GM12878 (cell line): ENCODE results near the gene LCAT. TPM values are rescaled to one million over a fixed set of nuclear protein-coding genes. Genes with fewer than 3 reads are reported as not detected.

Experiments used
- ATAC-seq: fragments of 200-7000 bp; cut with Tn5 transposase; 3 replicates; pipeline ENCODE4 v1.9.1; 2020; ENCODE audit warnings: mild to moderate bottlenecking, moderate library complexity
- BruUV-seq: library from RNA; stranded (reverse); fragments of 400-500 nt; replicated peaks from 2 replicates; lab custom pipeline; 2021; lab: Mats Ljungman, UMichigan
- CTCF ChIA-PET: fragments of 300-600 bp; sonication (Branson Sonifier 250); formaldehyde crosslinking; extraction: SDS; loops from one replicate; lab custom pipeline; 2021; ENCODE audit warnings: inconsistent platforms; lab: Yijun Ruan, JAX
- POLR2A ChIA-PET: fragments of 350-600 bp; formaldehyde crosslinking; extraction: SDS; loops from one replicate; lab custom pipeline; 2021; ENCODE audit warnings: inconsistent platforms; lab: Charles Lee
- RAD21 ChIA-PET: fragments of 300-600 bp; sonication (Branson Sonifier 250); formaldehyde crosslinking; loops from one replicate; lab custom pipeline; 2023; ENCODE audit warnings: antibody characterized with exemption; ENCODE audit not compliant: unreplicated experiment; lab: Charles Lee
- SMC1A ChIA-PET: fragments of 300-600 bp; sonication (Branson Sonifier 250); formaldehyde crosslinking; loops from one replicate; lab custom pipeline; 2023; ENCODE audit not compliant: unreplicated experiment, uncharacterized antibody; lab: Charles Lee
- DNase-seq: peaks from one replicate; pipeline ENCODE4 v3.0.0-alpha.2; 2011; ENCODE audit warnings: low read depth, low spot score
- FAIRE-seq: peaks from 3 replicates; lab custom pipeline; 2011; peaks lifted over from hg19 to GRCh38; lab: Jason Lieb, UNC
- H2AFZ ChIP-seq: 2 replicates; pipeline ENCODE4 v1.6.0; 2011; ENCODE audit warnings: low read depth, low read length, control low read depth; ENCODE audit not compliant: control insufficient read depth
- H3K27ac ChIP-seq: 2 replicates; pipeline ENCODE4 v1.5.1; 2011; ENCODE audit warnings: control low read depth; ENCODE audit not compliant: control insufficient read depth, insufficient read depth
- H3K27me3 ChIP-seq, 2 experiments: replicated peaks in 1 of 2; 2 replicates each; pipeline versions ENCODE4 v1.6.0 to v1.6.1; 2011; ENCODE audit warnings: low read length in 1 of 2; ENCODE audit not compliant: control insufficient read depth in 2 of 2, insufficient read depth in 2 of 2
- H3K36me3 ChIP-seq, 2 experiments: 2 replicates each; pipeline ENCODE4 v1.5.1; 2011; ENCODE audit warnings: low read length in 1 of 2; ENCODE audit not compliant: control insufficient read depth in 2 of 2, insufficient read depth in 2 of 2
- H3K4me1 ChIP-seq: 2 replicates; pipeline ENCODE4 v1.6.1; 2011; ENCODE audit warnings: mild to moderate bottlenecking, low read length, moderate library complexity, mixed read lengths; ENCODE audit not compliant: control insufficient read depth, insufficient read depth
- H3K4me2 ChIP-seq: 2 replicates; pipeline ENCODE4 v1.6.0; 2011; ENCODE audit warnings: control low read depth; ENCODE audit not compliant: control insufficient read depth, insufficient read depth
- H3K4me3 ChIP-seq: fragments of 200-600 bp; sonication (generic); 2 replicates; pipeline ENCODE4 v1.5.1; 2016
- H3K79me2 ChIP-seq: 2 replicates; pipeline ENCODE4 v1.6.0; 2011; ENCODE audit warnings: low read length; ENCODE audit not compliant: control insufficient read depth, insufficient read depth
- H3K9ac ChIP-seq: 2 replicates; pipeline ENCODE4 v1.8.0; 2011; ENCODE audit warnings: low read length, control low read depth, mixed read lengths; ENCODE audit not compliant: control insufficient read depth, insufficient read depth
- H3K9me3 ChIP-seq: replicated peaks from 3 replicates; pipeline ENCODE4 v1.5.1; 2011; ENCODE audit warnings: mild to moderate bottlenecking, low read length; ENCODE audit not compliant: control insufficient read depth, insufficient read depth
- H4K20me1 ChIP-seq: 2 replicates; pipeline ENCODE4 v1.6.0; 2011; ENCODE audit not compliant: control insufficient read depth, insufficient read depth
- BCL11A ChIP-seq: IDR thresholded peaks from 2 replicates; pipeline ENCODE4 v1.6.1; 2011; ENCODE audit warnings: low read depth, low read length
- BCL3 ChIP-seq: IDR thresholded peaks from 2 replicates; pipeline ENCODE4 v1.6.1; 2011; ENCODE audit warnings: borderline replicate concordance, low read depth, mild to moderate bottlenecking, moderate library complexity, low read length; ENCODE audit not compliant: insufficient read depth, poor library complexity, severe bottlenecking
- BCLAF1 ChIP-seq: fragments of 450-650 bp; IDR thresholded peaks from 2 replicates; pipeline ENCODE4 v1.6.1; 2017; ENCODE audit warnings: antibody characterized with exemption, mild to moderate bottlenecking, moderate library complexity
- CBX5 ChIP-seq: sonication (generic); IDR thresholded peaks from 2 replicates; pipeline ENCODE4 v1.6.1; 2016; ENCODE audit warnings: low read depth, moderate library complexity, mild to moderate bottlenecking, inconsistent platforms
- CHD1 ChIP-seq: IDR thresholded peaks from 2 replicates; pipeline ENCODE4 v1.6.1; 2012; ENCODE audit warnings: low read depth, low read length, improper control_type of control experiment
- HCFC1 ChIP-seq: fragments of 150-350 bp; IDR thresholded peaks from 2 replicates; pipeline ENCODE4 v1.6.1; 2014; ENCODE audit warnings: low read length
- IKZF2 ChIP-seq, 2 experiments: fragments of 450-650 bp; IDR thresholded peaks; 2 replicates each; pipeline ENCODE4 v1.6.1; 2017; ENCODE audit warnings: mild to moderate bottlenecking in 2 of 2, moderate library complexity in 2 of 2
- TCF12 ChIP-seq: IDR thresholded peaks from 2 replicates; pipeline ENCODE4 v1.6.1; 2011; ENCODE audit warnings: low read depth, mild to moderate bottlenecking, low read length
- ZBTB4 ChIP-seq: fragments of 450-650 bp; formaldehyde crosslinking; IDR thresholded peaks from 2 replicates; pipeline ENCODE4 v1.4.0; 2022; ENCODE audit warnings: mild to moderate bottlenecking, moderate library complexity
- ZNF384 ChIP-seq: IDR thresholded peaks from 2 replicates; pipeline ENCODE4 v1.6.1; 2012; ENCODE audit warnings: low read depth, mild to moderate bottlenecking, low read length, improper control_type of control experiment, borderline replicate concordance
- ZNF592 ChIP-seq: fragments of 450-650 bp; IDR thresholded peaks from 2 replicates; pipeline ENCODE4 v1.6.1; 2017; ENCODE audit warnings: mild to moderate bottlenecking, moderate library complexity
- ZNF622 ChIP-seq: fragments of 450-650 bp; IDR thresholded peaks from 2 replicates; pipeline ENCODE4 v1.6.1; 2017; ENCODE audit warnings: mild to moderate bottlenecking, inconsistent platforms
- WGBS: methylation state at CpG from one replicate; pipeline ENCODE4 v1.1.6; 2016; ENCODE audit warnings: low lambda C conversion rate; ENCODE audit not compliant: insufficient replicate concordance, insufficient coverage; ENCODE audit errors: missing lambda C conversion rate; 5-methylcytosine and 5-hydroxymethylcytosine counted together
- in situ Hi-C: fragments of 300-500 bp; cut with MboI; formaldehyde crosslinking; loops from 9 replicates; pipeline ENCODE4 v1.14.3; 2018; ENCODE audit warnings: mixed read lengths
- intact Hi-C: fragments of 100-400 bp; cut with micrococcal nuclease; formaldehyde crosslinking; loops from one replicate; pipeline ENCODE4 v1.14.2; 2022; ENCODE audit not compliant: unreplicated experiment
- polyA plus RNA-seq, 11 experiments: library from polyadenylated mRNA; depleted of rRNA in 4 of 11; unstranded in 6 of 11; stranded (reverse) in 5 of 11; fragments of >200 nt; fragmentation: Nextera tagmentation in 4 of 11; fragmentation: Illumina TruSeq in 1 of 11; extraction: Ambion mirVana in 4 of 11; extraction: Trizol in 1 of 11; gene quantifications; 1 replicate in 1 of 11; 2 replicates in 10 of 11; pipeline versions ENCODE4 v1.2.1 to v1.2.3, GENCODE V29; 2011 to 2016; ENCODE audit warnings: inconsistent platforms in 2 of 11, missing spikeins in 2 of 11, low read depth in 1 of 11
- total RNA-seq, 4 experiments: library from RNA; depleted of rRNA in 3 of 4; stranded (reverse); fragments of >200 nt in 3 of 4; fragmentation: Illumina TruSeq in 1 of 4; extraction: Trizol in 1 of 4; gene quantifications; 2 replicates each; pipeline versions ENCODE4 v1.2.1 to v1.2.3, GENCODE V29; 2013 to 2021

Gene LCAT
- total and polyA plus RNA-seq, 10 of the 15 experiments (the other 5 are each of a cell fraction or from before 2014, with no cell fraction given): 0.61 to 11.7 (median 3.3) TPM

- TF ChIP-seq ZNF622 (no peak), TCF12 (no peak)
Observed at GRCh38 chr16:67962135-67962534, 18.2 kb upstream of the LCAT start (continued).

- CTCF ChIA-PET: no interaction called here
- in situ Hi-C loops (no loop called here), intact Hi-C loops (no loop called here)
- H3K79me2 ChIP-seq: peaks cover 4% of the 10 kb centered on the region
- POLR2A ChIA-PET: no interaction called here
- FAIRE-seq: no peak
- H3K4me3 ChIP-seq: no peak overlapping the region
- 97% methylated on average over 13 of the region's 13 CpGs for WGBS
- H3K27ac ChIP-seq: no peak overlapping the region
- BruUV-seq: no TSS peak
- TF ChIP-seq CHD1 (no peak), ZNF384 (no peak), BCLAF1 (no peak), IKZF2 (IDR thresholded peaks at IDR 0.05) (no peak), HCFC1 (no peak), BCL3 (no peak), BCL11A (no peak), CBX5 (no peak), ZNF592 (no peak), ZBTB4 (no peak)
- no peak overlapping the region for H3K4me2 ChIP-seq
- no peaks in the 10 kb centered on the region for H3K9me3 ChIP-seq
- no peak for ATAC-seq
- H4K20me1 ChIP-seq: no peaks in the 10 kb centered on the region
- no peak for DNase-seq
- SMC1A ChIA-PET: no interaction called here
- no peaks in the 10 kb centered on the region for H3K27me3 ChIP-seq
- H3K9ac ChIP-seq: no peak overlapping the region
- H3K36me3 ChIP-seq: peaks cover 5 to 6% of the 10 kb centered on the region in 2 experiments; a peak in 3 of 4 replicates
- RAD21 ChIA-PET: no interaction called here
- no peak overlapping the region for H2AFZ ChIP-seq
- H3K4me1 ChIP-seq: peaks cover 11% of the 10 kb centered on the region
Observed at GRCh38 chr16:67961551-67961957, 17.6 kb upstream of the LCAT start.
